ENCODE data around the gene SP2. TPM values are rescaled to one million over a fixed set of nuclear protein-coding genes. Genes with fewer than 3 reads are reported as not detected.

SP2 gene
- total RNA-seq, 1 experiment from 2014 or later = 3.9 TPM

DNA sequence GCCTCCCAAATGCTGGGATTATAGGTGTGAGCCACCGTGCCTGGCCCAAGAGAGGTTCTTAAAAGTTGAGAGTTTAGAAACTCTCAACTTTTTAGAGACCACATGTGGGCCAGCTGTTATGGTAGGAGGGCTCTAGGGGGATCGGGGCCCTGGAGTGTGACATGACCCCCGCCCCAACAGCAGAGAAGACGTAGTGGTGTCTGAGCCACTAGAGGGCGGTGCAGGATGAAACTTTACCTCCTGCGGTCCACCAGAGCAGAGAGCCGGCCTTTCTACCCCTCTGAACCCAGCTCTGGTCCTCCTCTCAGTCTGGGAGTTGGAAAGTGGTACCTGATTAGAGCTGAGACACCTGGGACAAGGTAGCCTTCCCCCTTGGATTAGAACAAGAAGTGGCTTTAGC, 82.3 kb downstream of the SP2 start:
- Histone ChIP-seq H3K4me1 (ENCODE audit: insufficient read depth, low read length) (no peaks in the 10 kb centered on the region), H4K20me1 (ENCODE audit: low read length) (no peaks in the 10 kb centered on the region), H3K4me3 (ENCODE audit: low read length) (no peak overlapping the region), H3K9me2 (replicated peaks; ENCODE audit: low read length) (no peaks in the 10 kb centered on the region), H2AFZ (ENCODE audit: low read length) (no peak overlapping the region), H3F3A (ENCODE audit: low read length, unreplicated experiment) (no peaks in the 10 kb centered on the region), H3K4me2 (ENCODE audit: low read length) (no peak overlapping the region), H3K36me3 (ENCODE audit: low read depth, low read length) (peaks cover 64% of the 10 kb centered on the region), H3K9ac (ENCODE audit: low read length) (no peak overlapping the region), H3K27me3 (ENCODE audit: low read length) (no peaks in the 10 kb centered on the region), H3K9me3 (ENCODE audit: low read length) (no peaks in the 10 kb centered on the region), H3K79me2 (ENCODE audit: low read length) (no peaks in the 10 kb centered on the region), H3K27ac (ENCODE audit: low read length) (no peak overlapping the region)
- ATAC-seq = peak; percentile 84
- DNase-seq = peak; percentile 72
- POLR2A ChIA-PET (ENCODE audit: unreplicated experiment) = no interaction called here
- TF ChIP-seq, protein P1, sequence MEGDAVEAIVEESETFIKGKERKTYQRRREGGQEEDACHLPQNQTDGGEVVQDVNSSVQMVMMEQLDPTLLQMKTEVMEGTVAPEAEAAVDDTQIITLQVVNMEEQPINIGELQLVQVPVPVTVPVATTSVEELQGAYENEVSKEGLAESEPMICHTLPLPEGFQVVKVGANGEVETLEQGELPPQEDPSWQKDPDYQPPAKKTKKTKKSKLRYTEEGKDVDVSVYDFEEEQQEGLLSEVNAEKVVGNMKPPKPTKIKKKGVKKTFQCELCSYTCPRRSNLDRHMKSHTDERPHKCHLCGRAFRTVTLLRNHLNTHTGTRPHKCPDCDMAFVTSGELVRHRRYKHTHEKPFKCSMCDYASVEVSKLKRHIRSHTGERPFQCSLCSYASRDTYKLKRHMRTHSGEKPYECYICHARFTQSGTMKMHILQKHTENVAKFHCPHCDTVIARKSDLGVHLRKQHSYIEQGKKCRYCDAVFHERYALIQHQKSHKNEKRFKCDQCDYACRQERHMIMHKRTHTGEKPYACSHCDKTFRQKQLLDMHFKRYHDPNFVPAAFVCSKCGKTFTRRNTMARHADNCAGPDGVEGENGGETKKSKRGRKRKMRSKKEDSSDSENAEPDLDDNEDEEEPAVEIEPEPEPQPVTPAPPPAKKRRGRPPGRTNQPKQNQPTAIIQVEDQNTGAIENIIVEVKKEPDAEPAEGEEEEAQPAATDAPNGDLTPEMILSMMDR (conservative IDR thresholded peaks at IDR 0.05; ENCODE audit: low read depth, low read length) = peak; percentile 94
- no peak for TF ChIP-seq EZH2phosphoT487 (IDR thresholded peaks at IDR 0.05; ENCODE audit: borderline replicate concordance, low read length)
- BruUV-seq (replicated peaks) = no TSS peak
- CTCF ChIA-PET = interaction anchor here (0.5 to 1.5 kb wide), 5 partner anchors 12 to 40 kb away, joined by 3 to 17 read pairs (median 4); no protein-coding TSS in a partner anchor
- intact Hi-C loops (cut with micrococcal nuclease) = loop anchor here (1.0 kb wide), 1 partner anchor 40 kb away; no protein-coding TSS in a partner anchor

Other genes starting within 250 kb of the SP2 start
- 390 and 437 TPM in 2 replicates for gene KPNB1, start 246.3 kb upstream of the SP2 start, total RNA-seq (2014; rRNA removed)
- 9.0 and 12.8 TPM in 2 replicates for gene TBKBP1, start 202.1 kb upstream of the SP2 start, total RNA-seq (2014; rRNA removed)
- gene TBX21, start 163.0 kb upstream of the SP2 start, total RNA-seq (2014; rRNA removed) = not detected in 2 replicates
- gene OSBPL7, start 74.4 kb upstream of the SP2 start, total RNA-seq (2014; rRNA removed) = 18.4 and 22.1 TPM in 2 replicates
- gene MRPL10, start 64.7 kb upstream of the SP2 start, total RNA-seq (2014; rRNA removed) = 54.5 and 74.2 TPM in 2 replicates
- gene LRRC46, start 64.6 kb upstream of the SP2 start, total RNA-seq (2014; rRNA removed) = 0.44 and 1.2 TPM in 2 replicates
- 44.0 and 47.9 TPM in 2 replicates for gene SCRN2, start 55.0 kb upstream of the SP2 start, total RNA-seq (2014; rRNA removed)
- gene SP6, start 45.1 kb upstream of the SP2 start, total RNA-seq (2014; rRNA removed) = 3.1 and 3.9 TPM in 2 replicates
- 49.8 and 57.5 TPM in 2 replicates for gene PNPO, start 45.3 kb downstream of the SP2 start, total RNA-seq (2014; rRNA removed)
- 3.8 and 6.0 TPM in 2 replicates for gene PRR15L, start 61.6 kb downstream of the SP2 start, total RNA-seq (2014; rRNA removed)
- gene CDK5RAP3, start 74.9 kb downstream of the SP2 start, total RNA-seq (2014; rRNA removed) = 193 and 209 TPM in 2 replicates
- 0.63 and 1.3 TPM in 2 replicates for gene COPZ2, start 141.6 kb downstream of the SP2 start, total RNA-seq (2014; rRNA removed)
- 45.1 and 72.6 TPM in 2 replicates for gene NFE2L1, start 152.1 kb downstream of the SP2 start, total RNA-seq (2014; rRNA removed)
- 119 and 142 TPM in 2 replicates for gene CBX1, start 205.2 kb downstream of the SP2 start, total RNA-seq (2014; rRNA removed)
- 17.7 and 23.3 TPM in 2 replicates for gene SNX11, start 211.5 kb downstream of the SP2 start, total RNA-seq (2014; rRNA removed)